ENCODE measurements around the gene SF3A1.

Gene SF3A1

DNA sequence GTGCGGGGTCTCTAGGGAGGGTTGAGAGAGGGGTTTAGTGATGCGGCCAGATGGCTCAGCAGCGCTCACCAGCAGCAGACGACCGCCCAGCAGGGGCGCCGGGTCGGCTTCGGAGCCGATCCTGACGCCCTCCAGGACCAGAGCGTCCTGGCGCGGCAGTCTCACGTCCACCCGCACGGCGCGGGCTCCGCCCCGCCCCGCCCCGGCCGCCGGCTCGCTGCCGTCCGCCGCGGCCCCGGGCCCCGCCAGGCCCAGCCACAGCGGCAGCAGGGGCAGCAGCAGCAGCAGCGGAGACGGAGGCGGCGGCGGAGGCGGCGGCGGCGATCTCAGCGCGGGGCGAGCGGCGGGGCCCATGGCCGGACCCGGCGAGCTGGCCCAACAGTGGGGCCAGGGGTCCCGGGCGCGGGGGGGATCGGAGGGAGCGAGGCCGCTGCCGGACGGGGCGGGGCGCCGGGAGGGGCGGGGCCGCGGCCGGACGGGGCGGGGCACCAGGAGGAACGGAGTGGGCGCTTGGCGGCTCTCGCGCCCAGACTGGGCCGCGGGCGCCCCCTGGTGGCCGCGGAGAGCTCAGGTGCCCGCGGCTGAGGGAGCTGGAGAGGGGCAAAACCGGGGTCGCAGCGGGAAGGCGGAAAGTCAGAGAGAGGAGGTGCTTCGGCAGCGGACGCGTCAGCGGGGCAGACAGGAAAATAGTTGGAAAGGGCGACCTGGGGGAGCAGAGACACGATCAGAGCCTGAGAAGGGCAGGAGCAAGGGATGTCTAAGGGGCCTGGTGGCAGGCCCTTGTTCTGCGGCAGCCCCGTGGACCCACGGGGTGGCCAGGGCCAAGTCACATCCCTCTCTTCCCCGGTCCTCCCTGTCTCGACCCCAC lies 30.5 kb upstream of the SF3A1 start, which contains the start of gene RNF215:
TSS of gene RNF215 (minus strand) at position 452 of the 868 bp plus-strand sequence. CDS start at position 354, 98 bp downstream.
- peak; percentile 58 to 76 for DNase-seq (ENCODE audit: low read depth in 2 of 2)

- no peak for DNase-seq (ENCODE audit: low read depth in 2 of 2)
Measured at GRCh38 chr22:30386608-30386959, 29.9 kb upstream of the SF3A1 start.

- no peak for DNase-seq (ENCODE audit: low read depth in 2 of 2)
Measured at GRCh38 chr22:30385942-30386341, 29.2 kb upstream of the SF3A1 start.

GRCh38 chr22:30383061-30383460 lies 26.4 kb upstream of the SF3A1 start:
- no peak for DNase-seq (ENCODE audit: low read depth in 2 of 2)

DNA sequence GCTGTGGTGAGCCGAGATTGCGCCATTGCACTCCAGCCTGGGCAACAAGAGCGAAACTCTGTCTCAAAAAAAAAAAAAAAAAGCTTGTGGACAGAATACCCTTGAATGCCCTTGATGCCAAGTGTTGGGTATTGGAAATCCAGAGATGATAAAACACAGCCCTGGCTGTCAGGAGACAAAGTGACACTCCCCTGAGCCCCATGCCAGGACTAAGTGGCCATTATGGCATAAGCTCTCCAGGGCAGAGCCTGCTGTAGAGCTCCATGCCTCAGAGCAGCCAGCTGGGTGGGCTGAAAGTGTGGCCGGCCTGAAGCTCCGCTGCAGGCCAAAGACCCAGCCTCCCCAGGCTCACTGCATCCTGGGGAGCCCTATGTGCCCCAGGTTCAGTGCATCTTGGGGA lies 25.6 kb upstream of the SF3A1 start:
- DNase-seq (ENCODE audit: low read depth in 2 of 2): no peak

GRCh38 chr22:30381264-30381663 lies 24.6 kb upstream of the SF3A1 start:
- DNase-seq (ENCODE audit: low read depth in 2 of 2): no peak

DNA sequence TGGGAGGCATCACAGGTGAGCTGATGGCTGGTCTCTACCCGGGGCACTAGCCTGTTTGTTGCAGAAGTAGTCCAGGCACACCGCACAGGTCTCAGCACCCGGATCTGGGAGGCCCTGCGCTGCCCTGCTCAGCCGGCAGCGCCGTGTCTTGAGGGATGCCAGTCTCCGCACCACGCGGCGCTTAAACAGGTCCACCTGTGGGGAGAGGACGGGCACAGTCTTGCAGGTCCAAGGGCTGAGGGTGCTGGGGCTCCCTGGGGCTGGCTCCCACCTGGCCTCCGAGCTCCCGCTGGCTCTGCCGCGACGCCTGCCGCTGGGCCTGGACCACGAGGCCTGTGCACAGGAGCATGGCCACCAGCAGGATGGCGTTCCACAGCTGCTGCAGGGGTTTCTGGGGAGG lies 23.3 kb upstream of the SF3A1 start:
- DNase-seq (ENCODE audit: low read depth in 2 of 2): no peak

- DNase-seq (ENCODE audit: low read depth in 2 of 2): no peak
Measured at GRCh38 chr22:30375312-30375849, 18.7 kb upstream of the SF3A1 start.

DNA sequence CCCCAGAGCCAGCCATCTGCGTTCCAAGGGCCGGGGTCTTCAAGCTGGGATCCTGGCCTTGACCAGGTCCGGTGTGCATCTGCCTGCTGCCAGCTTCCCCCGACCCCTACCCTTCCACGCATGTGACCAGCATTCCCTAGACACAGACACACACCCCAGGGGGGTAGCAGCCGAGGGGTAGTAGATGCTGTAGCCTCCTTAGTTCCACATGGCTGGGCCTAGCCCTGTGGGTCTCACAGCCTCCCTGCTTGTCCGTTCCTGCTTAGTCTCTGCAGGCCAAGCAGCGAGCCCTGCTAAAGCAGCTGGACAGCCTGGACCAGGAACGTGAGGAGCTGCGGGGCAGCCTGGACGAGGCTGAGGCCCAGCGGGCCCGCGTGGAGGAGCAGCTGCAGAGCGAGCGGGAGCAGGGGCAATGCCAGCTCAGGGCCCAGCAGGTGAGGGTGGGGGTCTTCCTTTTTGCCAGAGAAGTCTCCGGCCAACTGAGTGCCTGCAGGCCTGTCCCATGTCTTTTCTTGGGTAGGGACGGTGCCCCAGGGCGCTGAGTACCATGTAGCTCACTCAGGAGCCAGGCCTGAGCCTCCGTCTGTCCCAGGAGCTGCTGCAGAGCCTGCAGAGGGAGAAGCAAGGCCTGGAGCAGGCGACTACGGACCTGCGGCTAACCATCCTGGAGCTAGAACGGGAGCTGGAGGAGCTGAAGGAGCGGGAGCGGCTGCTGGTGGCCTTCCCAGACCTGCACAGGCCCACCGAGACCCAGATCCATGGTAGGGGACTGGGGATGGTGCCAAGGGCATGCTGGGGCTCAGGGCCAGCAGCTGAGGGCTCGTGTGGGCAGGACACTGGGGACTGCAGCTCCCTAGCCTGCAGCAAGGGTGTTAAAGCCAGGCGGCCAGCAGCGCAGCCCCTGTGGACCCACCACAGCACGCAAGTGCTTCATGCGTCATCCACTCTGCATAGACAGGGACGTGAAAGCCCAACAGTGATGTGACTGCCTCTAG lies 16.9 kb upstream of the SF3A1 start:
- DNase-seq (ENCODE audit: low read depth in 2 of 2): no peak

GRCh38 chr22:30372915-30373314 lies 16.2 kb upstream of the SF3A1 start:
- DNase-seq (ENCODE audit: low read depth in 2 of 2): no peak

DNA sequence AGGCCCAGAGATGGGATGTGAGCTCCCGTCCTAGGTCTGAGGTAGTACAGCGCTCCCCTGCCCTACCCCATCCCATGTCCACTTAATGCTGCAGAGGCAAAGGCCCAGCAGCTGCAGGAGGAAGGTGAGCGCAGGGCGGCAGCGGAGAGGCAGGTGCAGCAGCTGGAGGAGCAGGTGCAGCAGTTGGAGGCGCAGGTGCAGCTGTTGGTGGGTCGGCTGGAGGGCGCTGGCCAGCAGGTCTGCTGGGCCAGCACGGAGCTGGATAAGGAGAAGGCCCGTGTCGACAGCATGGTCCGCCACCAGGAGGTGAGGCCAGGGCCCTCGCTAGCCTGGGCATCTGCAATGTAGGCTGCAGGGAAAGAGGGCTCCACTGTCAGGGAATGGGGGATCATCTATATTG lies 15.3 kb upstream of the SF3A1 start:
- no peak for DNase-seq (ENCODE audit: low read depth in 2 of 2)

- DNase-seq (ENCODE audit: low read depth in 2 of 2): no peak
Measured at GRCh38 chr22:30371321-30371720, 14.6 kb upstream of the SF3A1 start.

GRCh38 chr22:30370641-30371230 lies 14.0 kb upstream of the SF3A1 start:
- DNase-seq (ENCODE audit: low read depth in 2 of 2): no peak

DNA sequence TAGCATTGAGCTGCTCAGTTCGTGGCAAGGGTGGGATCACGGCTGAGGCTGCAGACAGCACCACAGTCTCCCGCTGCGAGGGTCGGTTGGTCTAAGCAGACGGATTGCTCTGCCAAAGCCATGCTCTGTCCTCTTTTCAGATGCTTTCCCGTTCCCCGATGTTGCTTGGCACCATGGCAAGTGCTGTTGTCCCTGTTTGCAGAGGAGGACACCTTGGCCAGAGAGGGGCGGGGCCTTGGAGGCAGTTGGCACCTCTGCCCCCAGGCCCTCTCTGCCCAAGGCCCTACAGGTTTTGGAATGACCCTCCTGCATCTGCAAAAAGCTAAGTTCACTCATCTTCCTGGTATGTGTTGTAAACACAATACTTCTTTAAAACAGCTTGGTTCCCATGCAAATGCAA lies 11.7 kb upstream of the SF3A1 start:
- DNase-seq (ENCODE audit: low read depth in 2 of 2): no peak

DNA sequence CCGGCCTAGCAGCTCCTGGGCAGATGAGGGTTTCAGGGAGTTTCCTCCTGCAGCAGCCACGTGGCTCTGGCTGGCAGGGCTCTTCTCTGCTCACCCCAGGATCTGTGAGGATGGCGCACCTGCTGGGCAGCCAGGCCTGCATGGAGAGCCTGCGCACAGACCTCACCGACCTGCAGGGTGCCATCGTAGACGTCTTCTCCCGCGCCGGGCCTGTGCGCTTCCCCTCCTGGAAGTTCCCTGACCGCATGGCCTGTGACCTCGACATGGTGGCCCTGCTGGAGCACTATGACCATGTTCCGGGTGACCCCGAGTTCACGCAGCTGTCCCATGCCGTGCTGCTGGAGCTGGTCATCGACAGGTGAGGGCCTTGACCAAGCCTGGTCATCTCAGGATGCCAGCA lies 9.2 kb upstream of the SF3A1 start:
- no peak for DNase-seq (ENCODE audit: low read depth in 2 of 2)

DNA sequence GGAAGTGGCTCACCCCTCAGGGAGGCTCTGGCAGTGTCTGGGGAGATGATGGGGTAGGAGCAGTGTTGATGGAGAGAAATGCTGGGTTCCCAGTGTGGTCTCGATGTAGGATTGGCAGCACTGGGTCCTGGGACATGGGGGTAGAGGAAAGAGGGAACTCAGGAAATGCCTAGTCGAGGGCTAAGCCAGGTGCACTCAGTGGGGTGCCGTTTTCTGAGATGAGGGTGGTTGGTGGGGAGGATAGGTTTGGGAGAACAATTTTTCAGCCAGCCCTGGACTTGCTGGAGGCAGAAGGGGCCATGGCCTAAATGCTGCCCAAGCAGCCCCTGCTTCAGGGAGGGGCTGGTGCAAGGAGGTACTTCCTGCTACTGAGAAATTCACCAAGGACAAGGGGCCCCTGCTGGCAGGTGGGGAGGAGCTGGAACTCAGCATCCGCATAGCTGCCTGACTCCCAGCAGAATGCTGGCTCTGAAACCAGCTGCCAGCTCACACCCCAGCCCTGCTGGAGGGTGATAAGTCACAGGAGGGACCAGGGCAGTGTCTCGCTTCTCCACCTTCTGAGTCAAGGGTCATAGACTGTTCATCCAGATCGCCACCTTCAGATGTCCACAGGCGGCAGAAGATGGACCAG lies 6.1 kb upstream of the SF3A1 start:
- no peak for DNase-seq (ENCODE audit: low read depth in 2 of 2)

- no peak for DNase-seq (ENCODE audit: low read depth in 2 of 2)
Measured at GRCh38 chr22:30361916-30362650, 5.4 kb upstream of the SF3A1 start.

DNA sequence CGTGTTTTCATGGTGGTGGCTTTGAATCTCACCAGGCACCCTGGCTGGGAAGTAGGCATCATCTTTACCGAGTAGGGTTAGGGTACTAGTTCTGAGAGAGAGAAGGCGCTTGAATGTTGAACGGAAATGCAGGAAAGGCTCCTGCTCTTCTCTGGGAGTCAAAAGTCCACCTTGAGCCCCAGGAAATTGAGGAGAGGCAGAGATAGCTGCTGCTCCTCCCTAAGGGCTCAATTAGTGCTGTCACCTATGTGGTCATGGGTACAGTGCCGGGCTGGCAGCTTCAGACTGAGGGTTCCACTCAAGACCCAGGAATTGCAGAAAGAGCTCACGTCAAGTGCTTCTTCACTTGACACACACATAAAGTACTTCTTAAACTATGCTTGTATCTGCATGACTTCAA lies 1.8 kb upstream of the SF3A1 start:
- DNase-seq (ENCODE audit: low read depth in 2 of 2): no peak

- DNase-seq (ENCODE audit: low read depth in 2 of 2): no peak
Measured at GRCh38 chr22:30357650-30358215, 1.0 kb upstream of the SF3A1 start.

DNA sequence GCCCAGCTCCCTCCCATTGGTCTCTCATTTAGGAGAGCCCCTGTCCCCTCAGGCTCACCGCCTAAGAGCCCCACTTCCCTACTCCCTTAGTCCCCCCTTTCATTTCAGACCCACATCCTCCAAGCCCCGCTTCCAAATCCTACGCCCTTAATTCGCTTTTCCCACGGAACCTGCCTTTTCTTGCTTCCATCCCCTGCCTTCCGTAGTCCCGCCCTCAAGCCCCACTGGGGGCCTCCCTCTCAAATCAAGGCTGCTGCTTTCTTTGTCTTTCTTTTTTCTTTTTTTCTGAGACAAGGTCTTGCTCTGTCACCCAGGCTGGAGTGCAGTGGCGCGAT lies 509 bp upstream of the SF3A1 start:
- peak in 1 of 2 donors; percentile 14 for DNase-seq (ENCODE audit: low read depth in 2 of 2)

DNA sequence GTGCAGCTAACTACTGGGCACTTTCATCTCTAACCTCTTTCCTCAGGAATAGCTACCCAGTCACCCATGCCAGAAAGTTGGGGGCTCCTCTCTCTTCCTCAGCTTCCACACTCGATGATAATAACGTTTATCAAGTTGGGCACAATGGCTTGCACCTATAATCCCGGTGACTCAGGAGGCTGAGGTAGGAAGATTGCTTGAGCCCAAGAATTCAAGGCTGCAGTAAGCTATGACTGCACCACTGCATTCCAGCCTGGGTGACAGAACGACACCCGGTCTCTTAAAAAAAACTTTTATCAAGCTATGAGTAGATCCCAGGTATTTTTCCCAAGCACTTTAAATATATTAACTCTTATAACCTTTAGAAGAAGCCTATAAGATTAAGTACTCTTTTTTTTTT lies 2.0 kb downstream of the SF3A1 start:
- DNase-seq (ENCODE audit: low read depth in 2 of 2): no peak
